Peyer's patch (tissue), 4 donors: ENCODE results near the gene SLC28A1. TPM values are rescaled to one million over a fixed set of nuclear protein-coding genes. Genes with fewer than 3 reads are reported as not detected.

Experiments used
- DNase-seq, 3 donors: peaks; one replicate each; pipeline ENCODE4 v3.0.0-alpha.2; 2017 to 2019
- H3K27ac ChIP-seq, 4 donors: fragments of 200-600 bp; sonication (generic); one replicate each; pipeline ENCODE4 v1.5.1; 2016 to 2019
- H3K27me3 ChIP-seq, 2 donors: fragments of 200-600 bp; sonication (generic); one replicate each; pipeline ENCODE4 v1.5.1; 2019
- H3K36me3 ChIP-seq, 3 donors: fragments of 200-600 bp; sonication (generic); one replicate each; pipeline ENCODE4 v1.5.1; 2016 to 2019
- H3K4me1 ChIP-seq, 4 donors: fragments of 200-600 bp; sonication (generic); one replicate each; pipeline ENCODE4 v1.5.1; 2016 to 2019
- H3K4me3 ChIP-seq, 4 donors: fragments of 200-600 bp; sonication (generic); 1 replicate in 3 of 4; 2 replicates in 1 of 4; pipeline ENCODE4 v1.5.1; 2016 to 2019; ENCODE audit warnings: mild to moderate bottlenecking in 1 of 4
- H3K9me3 ChIP-seq, 4 donors: fragments of 200-600 bp; sonication (generic); one replicate each; pipeline ENCODE4 v1.5.1; 2016 to 2019; ENCODE audit warnings: mild to moderate bottlenecking in 1 of 4
- POLR2A ChIP-seq, 2 donors: fragments of 450-650 bp; IDR thresholded peaks; one replicate each; pipeline ENCODE4 v1.5.1; 2017; ENCODE audit warnings: antibody characterized with exemption in 2 of 2, mild to moderate bottlenecking in 2 of 2, moderate library complexity in 2 of 2
- total RNA-seq, 4 donors: library from RNA; depleted of rRNA; stranded (reverse); fragments of >200 nt; gene quantifications; one replicate each; pipeline ENCODE4 v1.1.0, GENCODE V29; 2016
- TF ChIP-seq, protein P1 (sequence below), 6 experiments: fragments of 450-650 bp in 4 of 6; fragments of 200-600 bp in 2 of 6; sonication (generic) in 1 of 6; IDR thresholded peaks; one replicate each; pipeline ENCODE4 v1.5.1; 2017 to 2019; ENCODE audit warnings: antibody characterized with exemption in 6 of 6, mild to moderate bottlenecking in 3 of 6, moderate library complexity in 1 of 6

Gene SLC28A1
- total RNA-seq, 4 donors from 2014 or later = 4.1 to 111 (median 64.3) TPM

DNA sequence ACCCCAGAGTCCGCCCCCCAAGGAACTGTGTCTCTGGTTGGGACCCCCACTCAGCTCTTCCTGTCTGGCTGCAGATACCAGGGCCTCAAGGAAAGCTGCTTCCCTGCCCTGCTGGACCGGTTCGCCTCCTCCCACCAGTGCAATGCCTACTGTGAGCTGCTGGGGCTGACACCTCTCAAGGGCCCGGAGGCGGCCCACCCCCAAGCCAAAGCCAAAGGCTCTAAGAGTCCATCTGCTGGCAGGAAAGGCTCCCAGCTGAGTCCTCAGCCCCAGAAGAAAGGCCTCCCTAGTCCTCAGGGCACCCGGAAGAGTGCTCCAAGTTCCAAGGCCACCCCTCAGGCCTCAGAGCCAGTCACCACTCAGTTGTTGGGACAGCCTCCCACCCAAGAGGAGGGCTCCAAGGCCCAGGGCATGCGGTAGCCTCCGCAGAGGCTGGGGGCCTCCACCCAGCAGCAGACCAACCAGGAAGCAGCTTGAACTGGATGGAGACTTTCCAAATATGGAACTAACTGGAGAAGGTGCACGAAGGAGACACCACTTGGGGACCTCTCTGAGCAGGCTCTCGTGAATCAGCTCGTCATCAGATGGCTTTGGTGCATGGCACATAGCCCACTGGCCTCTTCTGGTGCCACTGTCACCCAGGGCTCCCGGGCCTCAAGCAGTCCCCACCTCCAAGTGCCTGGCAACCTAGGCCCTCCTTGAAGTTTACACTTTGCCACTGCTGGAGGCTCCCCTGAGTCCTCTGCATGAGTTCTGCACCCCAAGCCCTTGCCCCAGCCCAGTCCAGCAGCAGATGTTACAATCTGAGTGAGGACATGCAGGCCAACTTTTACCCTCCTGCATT is 16.2 kb upstream of the SLC28A1 start:
- Histone ChIP-seq H3K27ac (no peak overlapping the region), H3K27me3 (no peaks in the 10 kb centered on the region), H3K36me3 (no peaks in the 10 kb centered on the region), H3K4me1 (no peaks in the 10 kb centered on the region), H3K4me3 (no peak overlapping the region), H3K9me3 (no peaks in the 10 kb centered on the region)
- TF ChIP-seq, protein P1, sequence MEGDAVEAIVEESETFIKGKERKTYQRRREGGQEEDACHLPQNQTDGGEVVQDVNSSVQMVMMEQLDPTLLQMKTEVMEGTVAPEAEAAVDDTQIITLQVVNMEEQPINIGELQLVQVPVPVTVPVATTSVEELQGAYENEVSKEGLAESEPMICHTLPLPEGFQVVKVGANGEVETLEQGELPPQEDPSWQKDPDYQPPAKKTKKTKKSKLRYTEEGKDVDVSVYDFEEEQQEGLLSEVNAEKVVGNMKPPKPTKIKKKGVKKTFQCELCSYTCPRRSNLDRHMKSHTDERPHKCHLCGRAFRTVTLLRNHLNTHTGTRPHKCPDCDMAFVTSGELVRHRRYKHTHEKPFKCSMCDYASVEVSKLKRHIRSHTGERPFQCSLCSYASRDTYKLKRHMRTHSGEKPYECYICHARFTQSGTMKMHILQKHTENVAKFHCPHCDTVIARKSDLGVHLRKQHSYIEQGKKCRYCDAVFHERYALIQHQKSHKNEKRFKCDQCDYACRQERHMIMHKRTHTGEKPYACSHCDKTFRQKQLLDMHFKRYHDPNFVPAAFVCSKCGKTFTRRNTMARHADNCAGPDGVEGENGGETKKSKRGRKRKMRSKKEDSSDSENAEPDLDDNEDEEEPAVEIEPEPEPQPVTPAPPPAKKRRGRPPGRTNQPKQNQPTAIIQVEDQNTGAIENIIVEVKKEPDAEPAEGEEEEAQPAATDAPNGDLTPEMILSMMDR (IDR thresholded peaks at IDR 0.05) = no peak
- no peak for TF ChIP-seq POLR2A (IDR thresholded peaks at IDR 0.05)
- DNase-seq = no peak

DNA sequence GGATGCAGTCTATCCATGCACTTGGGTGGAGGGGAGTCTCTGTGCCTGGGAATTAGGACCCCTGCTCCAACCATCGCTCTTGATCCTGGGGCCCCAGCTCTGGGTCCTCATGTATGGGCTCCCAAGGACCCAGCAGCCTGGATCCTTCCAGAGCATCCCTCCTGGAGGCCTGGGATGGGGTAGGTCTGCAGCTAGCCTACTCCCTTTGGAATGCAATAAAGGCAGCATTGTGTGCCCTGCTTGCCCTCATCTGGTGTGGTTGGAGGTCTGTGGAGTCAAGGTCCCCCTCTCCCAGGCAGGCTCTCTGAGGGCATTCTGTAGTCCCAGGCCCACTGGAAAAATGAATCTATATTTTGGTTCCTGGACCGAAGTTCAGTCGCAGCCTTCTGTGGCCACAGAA is 15.0 kb upstream of the SLC28A1 start:
- Histone ChIP-seq H3K27me3 (no peaks in the 10 kb centered on the region), H3K27ac (no peak overlapping the region), H3K4me1 (no peaks in the 10 kb centered on the region), H3K4me3 (no peak overlapping the region), H3K9me3 (no peaks in the 10 kb centered on the region), H3K36me3 (no peaks in the 10 kb centered on the region)
- TF ChIP-seq, protein P1 (IDR thresholded peaks at IDR 0.05) = no peak
- no peak for TF ChIP-seq POLR2A (IDR thresholded peaks at IDR 0.05)
- DNase-seq = no peak

DNA sequence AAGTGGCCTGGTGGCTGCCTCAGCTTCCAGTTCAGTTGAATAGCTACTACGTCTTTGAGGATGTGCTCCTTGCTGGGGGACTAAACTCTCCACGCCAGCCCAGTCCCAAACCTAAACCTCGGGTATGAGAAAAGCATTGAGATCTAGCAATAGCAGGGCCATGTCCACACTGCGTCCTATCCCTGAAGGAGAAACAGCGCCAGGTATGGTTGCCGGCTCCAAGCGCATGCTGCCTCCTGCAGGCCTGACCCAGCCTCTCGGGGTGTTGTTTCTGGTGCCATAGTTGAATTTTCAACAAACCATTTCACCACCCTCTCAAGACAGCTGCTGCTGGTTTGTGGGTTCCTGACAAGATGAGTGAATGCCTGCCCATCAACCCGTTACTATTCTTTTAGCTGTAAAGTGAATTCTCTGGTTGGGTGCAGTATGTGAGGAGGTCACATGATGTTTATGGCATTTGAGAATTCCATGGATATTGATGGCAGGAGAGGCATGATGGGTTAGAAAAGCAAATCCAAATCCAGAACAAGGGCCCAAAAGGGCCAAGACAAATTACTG is 13.0 kb upstream of the SLC28A1 start:
- Histone ChIP-seq H3K9me3 (no peaks in the 10 kb centered on the region), H3K27me3 (no peaks in the 10 kb centered on the region), H3K4me1 (no peaks in the 10 kb centered on the region), H3K27ac (no peak overlapping the region), H3K4me3 (no peak overlapping the region), H3K36me3 (no peaks in the 10 kb centered on the region)
- TF ChIP-seq POLR2A (IDR thresholded peaks at IDR 0.05) = no peak
- TF ChIP-seq, protein P1 (IDR thresholded peaks at IDR 0.05) = no peak
- no peak for DNase-seq

DNA sequence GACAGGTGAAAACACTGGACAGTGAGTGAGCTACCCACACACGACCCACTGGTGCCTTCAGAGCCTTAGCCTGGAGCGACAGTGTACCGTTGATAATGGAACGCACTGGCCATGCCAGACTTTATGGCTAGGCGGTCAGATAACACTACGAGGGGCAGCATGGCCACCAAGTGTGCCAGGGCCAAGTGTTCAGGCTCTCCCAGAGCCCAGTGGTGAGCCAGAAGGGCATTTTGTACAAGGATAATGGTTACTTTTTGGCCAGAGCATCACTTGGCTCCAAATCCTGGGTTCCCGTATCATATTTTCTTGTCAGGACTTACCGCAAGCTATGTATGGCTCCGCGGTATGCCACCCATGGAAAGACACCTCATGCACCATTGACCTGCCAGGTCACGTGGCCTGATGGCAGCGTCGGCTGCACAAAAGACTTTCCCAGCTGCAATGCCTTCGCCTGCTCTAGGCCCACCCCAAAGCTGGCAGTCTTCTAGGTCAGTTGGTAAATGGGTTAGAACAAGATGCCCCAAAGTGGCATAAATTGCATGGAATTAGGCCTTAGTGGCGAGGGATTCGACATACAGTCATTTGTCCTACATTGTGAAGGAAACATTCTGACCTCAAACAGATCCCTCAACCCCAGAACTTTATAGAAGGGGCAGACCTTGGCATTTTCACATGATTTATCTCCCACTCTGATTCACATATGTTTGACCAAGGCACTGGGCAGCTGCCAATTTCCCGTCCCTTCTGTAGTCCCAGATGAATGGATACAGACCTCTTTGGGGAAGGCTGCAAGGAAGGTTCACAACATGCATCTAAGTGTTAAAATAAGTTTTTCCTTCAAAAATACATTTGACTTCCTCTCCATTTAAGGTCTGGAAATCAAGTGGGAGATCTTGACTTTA is 12.2 kb upstream of the SLC28A1 start:
- DNase-seq = no peak
- Histone ChIP-seq H3K4me1 (no peaks in the 10 kb centered on the region), H3K36me3 (no peaks in the 10 kb centered on the region), H3K27ac (no peak overlapping the region), H3K9me3 (no peaks in the 10 kb centered on the region), H3K27me3 (no peaks in the 10 kb centered on the region), H3K4me3 (no peak overlapping the region)
- TF ChIP-seq POLR2A (IDR thresholded peaks at IDR 0.05) = no peak
- TF ChIP-seq, protein P1 (IDR thresholded peaks at IDR 0.05) = no peak

DNA sequence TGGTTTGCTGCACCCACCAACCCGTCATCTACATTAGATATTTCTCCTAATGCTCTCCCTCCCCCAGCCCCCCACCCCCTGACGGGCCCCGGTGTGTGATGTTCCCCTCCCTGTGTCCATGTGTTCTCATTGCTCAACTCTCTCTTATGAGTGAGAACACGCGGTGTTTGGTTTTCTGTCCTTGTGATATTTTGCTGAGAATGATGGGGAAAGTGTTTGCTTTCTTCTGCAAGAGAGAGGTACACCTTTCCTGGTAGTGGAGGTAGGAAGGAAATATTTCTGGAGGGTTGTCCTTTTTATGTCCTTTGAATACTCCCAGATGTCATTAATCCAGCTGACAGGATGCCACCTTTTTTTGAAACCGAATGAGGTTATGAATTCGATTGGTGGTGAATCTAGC is 10.5 kb upstream of the SLC28A1 start:
- Histone ChIP-seq H3K4me3 (no peak overlapping the region), H3K9me3 (no peaks in the 10 kb centered on the region), H3K27ac (no peak overlapping the region), H3K27me3 (no peaks in the 10 kb centered on the region), H3K36me3 (no peaks in the 10 kb centered on the region), H3K4me1 (no peaks in the 10 kb centered on the region)
- no peak for DNase-seq
- no peak for TF ChIP-seq POLR2A (IDR thresholded peaks at IDR 0.05)
- TF ChIP-seq, protein P1 (IDR thresholded peaks at IDR 0.05) = no peak
